MCF 10A (cell line): Measurements from ENCODE around the gene NCOA6. TPM values are rescaled to one million over a fixed set of nuclear protein-coding genes. Genes with fewer than 3 reads are reported as not detected.

Source experiments
- BruUV-seq: library from RNA; stranded (reverse); fragments of 400-500 nt; replicated peaks from 2 replicates; lab custom pipeline; 2021; lab: Mats Ljungman, UMichigan
- CTCF ChIA-PET: fragments of 300-600 bp; sonication (Branson Sonifier 250); formaldehyde crosslinking; extraction: SDS; loops from one replicate; lab custom pipeline; 2021; ENCODE audit warnings: antibody characterized with exemption, inconsistent platforms; lab: Yijun Ruan, JAX
- POLR2A ChIA-PET: fragments of 300-600, 350-650 bp; sonication (Branson Sonifier 250); formaldehyde crosslinking; extraction: SDS; loops from one replicate; lab custom pipeline; 2020; ENCODE audit warnings: antibody characterized with exemption, inconsistent platforms; lab: Yijun Ruan, JAX
- DNase-seq: peaks from one replicate; pipeline ENCODE4 v3.0.0-alpha.2; 2018; ENCODE audit not compliant: unreplicated experiment
- H3K27ac Mint-ChIP-seq: one replicate; pipeline ENCODE4 v1.8.0; 2022; ENCODE audit warnings: mild to moderate bottlenecking, low read depth, mixed read lengths; ENCODE audit not compliant: unreplicated experiment
- H3K27me3 Mint-ChIP-seq: one replicate; pipeline ENCODE4 v1.8.0; 2022; ENCODE audit warnings: mixed read lengths; ENCODE audit not compliant: insufficient read depth, unreplicated experiment
- H3K36me3 Mint-ChIP-seq: one replicate; pipeline ENCODE4 v1.8.0; 2022; ENCODE audit warnings: mild to moderate bottlenecking, moderate library complexity, mixed read lengths; ENCODE audit not compliant: insufficient read depth, unreplicated experiment
- H3K4me1 Mint-ChIP-seq: one replicate; pipeline ENCODE4 v1.8.0; 2022; ENCODE audit warnings: mixed read lengths; ENCODE audit not compliant: insufficient read depth, unreplicated experiment
- H3K4me3 Mint-ChIP-seq: one replicate; pipeline ENCODE4 v1.8.0; 2022; ENCODE audit warnings: mild to moderate bottlenecking, moderate library complexity, mixed read lengths; ENCODE audit not compliant: unreplicated experiment
- H3K9me3 Mint-ChIP-seq: one replicate; pipeline ENCODE4 v1.8.0; 2022; ENCODE audit warnings: mixed read lengths; ENCODE audit not compliant: unreplicated experiment
- CTCF ChIP-seq: fragments of 200-600 bp; IDR thresholded peaks from one replicate; pipeline ENCODE4 v1.8.0; 2022; ENCODE audit warnings: antibody characterized with exemption, mild to moderate bottlenecking; ENCODE audit not compliant: unreplicated experiment
- intact Hi-C: fragments of 100-400 bp; cut with micrococcal nuclease; formaldehyde crosslinking; loops from 2 replicates; pipeline ENCODE4 v1.14.1; 2022
- total RNA-seq: library from RNA; stranded (reverse); gene quantifications from 2 replicates; pipeline ENCODE4 v1.2.3, GENCODE V29; 2022

Gene NCOA6
- total RNA-seq, 1 experiment from 2014 or later = 27.9 TPM

GRCh38 chr20:34683667-34684066 is 141.8 kb downstream of the NCOA6 start:
- no peak for DNase-seq
- no peaks in the 10 kb centered on the region for H3K36me3 Mint-ChIP-seq
- ChIA-PET CTCF (interaction anchor here (0.6 to 1.0 kb wide), 3 partner anchors 9 to 49 kb away, joined by 3 to 4 read pairs (median 3); no protein-coding TSS in a partner anchor), POLR2A (no interaction called here)
- H3K9me3 Mint-ChIP-seq = peaks cover 7% of the 10 kb centered on the region
- no peak overlapping the region for H3K27ac Mint-ChIP-seq
- no peak for TF ChIP-seq CTCF
- BruUV-seq = no TSS peak
- no peaks in the 10 kb centered on the region for H3K4me1 Mint-ChIP-seq
- no peak overlapping the region for H3K4me3 Mint-ChIP-seq
- intact Hi-C loops = no loop called here
- H3K27me3 Mint-ChIP-seq = no peaks in the 10 kb centered on the region

DNA sequence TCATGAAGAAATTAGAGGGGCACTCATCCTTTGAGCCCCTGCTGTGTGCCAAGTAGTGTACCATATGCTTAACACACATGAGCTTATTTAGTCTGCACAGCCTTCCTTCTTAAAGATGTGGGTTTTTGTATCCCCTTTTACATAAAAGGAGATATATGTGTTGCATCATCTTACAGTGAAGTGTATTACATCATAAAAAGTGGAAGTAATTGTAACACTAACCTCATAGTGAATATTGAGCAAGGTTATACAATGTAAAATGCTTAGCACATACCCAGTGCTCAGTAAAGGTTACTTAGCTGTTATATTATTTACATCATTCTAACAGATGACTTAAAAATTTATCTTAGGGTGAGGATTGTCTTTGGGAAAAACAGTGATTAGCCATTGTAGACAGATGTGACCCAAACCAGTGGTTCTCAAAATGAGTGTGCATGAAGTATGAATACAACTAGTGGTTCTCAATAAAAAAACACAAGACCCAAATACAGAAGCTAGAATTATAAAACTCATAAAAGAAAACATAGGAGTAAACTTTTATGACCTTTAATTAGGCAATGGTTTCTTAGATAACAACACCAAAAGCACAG is 144.8 kb downstream of the NCOA6 start:
- Mint-ChIP-seq H3K4me1 (peaks cover 6% of the 10 kb centered on the region), H3K36me3 (no peaks in the 10 kb centered on the region), H3K27me3 (no peaks in the 10 kb centered on the region), H3K4me3 (no peak overlapping the region), H3K9me3 (peaks cover 2% of the 10 kb centered on the region), H3K27ac (no peak overlapping the region)
- no TSS peak for BruUV-seq
- TF ChIP-seq CTCF = no peak
- intact Hi-C loops = no loop called here
- CTCF ChIA-PET = interaction anchor here (0.6 to 1.1 kb wide), 5 partner anchors 9 to 997 kb away, joined by 3 read pairs; no protein-coding TSS in a partner anchor
- POLR2A ChIA-PET = interaction anchor here (0.7 to 3.1 kb wide), 3 partner anchors 13 to 33 kb away, joined by 3 to 11 read pairs (median 7); partner anchors contain the start of gene TP53INP2
- peak; percentile 17 for DNase-seq

DNA sequence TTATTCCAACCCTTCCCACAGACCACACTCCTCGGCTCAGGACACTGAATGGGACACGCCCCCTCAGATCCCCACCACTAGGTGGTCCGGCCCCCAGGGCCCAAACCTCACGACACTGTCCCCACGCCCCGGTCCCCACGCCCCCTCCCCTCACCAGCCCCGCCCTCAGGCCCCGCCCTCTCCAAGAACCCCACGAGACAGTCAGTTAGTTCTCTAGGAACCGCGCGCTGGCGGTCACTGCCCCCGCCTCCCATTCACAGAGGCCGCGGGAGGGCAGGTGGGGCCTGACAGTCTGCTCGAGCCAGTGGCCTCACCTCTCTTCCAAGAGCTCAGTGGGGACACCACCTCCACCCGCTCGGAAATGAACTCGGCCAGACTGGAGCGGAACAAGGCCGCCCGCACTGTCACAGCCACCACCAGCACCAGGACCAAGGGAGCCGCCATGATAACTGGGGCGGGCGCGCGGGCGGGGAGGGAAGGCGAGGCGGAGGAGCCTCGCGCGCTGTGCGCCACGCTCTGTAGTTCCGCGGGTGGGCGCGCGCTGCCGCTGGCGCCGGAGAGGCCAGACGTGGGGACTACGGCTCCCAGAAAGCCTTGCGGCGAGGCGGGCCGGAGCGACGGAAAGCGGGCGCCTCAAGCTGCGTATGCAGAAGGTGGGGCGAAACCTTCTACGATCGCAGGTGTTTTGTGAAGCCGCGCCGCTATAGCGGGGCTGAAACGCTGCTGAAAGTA is 148.6 kb downstream of the NCOA6 start, which contains the start of gene PIGU:
Gene PIGU (minus strand): TSS at position 451 of the 732 bp plus-strand sequence. CDS start 7 bp downstream, at position 444.
- ChIA-PET POLR2A (interaction anchor here (0.6 to 3.6 kb wide), 31 partner anchors 9 to 374 kb away, joined by 3 to 44 read pairs (median 4); partner anchors contain the start of genes AHCY, DYNLRB1 and TP53INP2), CTCF (interaction anchor here (0.6 to 0.9 kb wide), 2 partner anchors 12 to 118 kb away, joined by 3 to 4 read pairs; partner anchors contain the start of gene MAP1LC3A)
- peak; percentile 94 for DNase-seq
- Mint-ChIP-seq H3K9me3 (no peaks in the 10 kb centered on the region), H3K27ac (peak within 1 kb of the TSS; percentile 95), H3K27me3 (no peaks in the 10 kb centered on the region), H3K4me1 (peaks cover 6% of the 10 kb centered on the region), H3K4me3 (peak within 1 kb of the TSS; percentile 90), H3K36me3 (peaks cover 7% of the 10 kb centered on the region)
- TF ChIP-seq CTCF = no peak
- intact Hi-C loops = loop anchor here (2.0 kb wide), 1 partner anchor 28 kb away; the partner anchor contains the start of gene TP53INP2
- no TSS peak for BruUV-seq
